K562 (cell line): Measurements from ENCODE around the gene GKAP1. TPM values are rescaled to one million over a fixed set of nuclear protein-coding genes. Genes with fewer than 3 reads are reported as not detected.

Experiments used
- ATAC-seq: fragments of 200-7000 bp; cut with Tn5 transposase; 3 replicates; pipeline ENCODE4 v1.9.1; 2020; ENCODE audit warnings: moderate library complexity
- BruUV-seq: library from RNA; stranded (reverse); fragments of 400-500 nt; replicated peaks from 2 replicates; lab custom pipeline; 2021; lab: Mats Ljungman, UMichigan
- CTCF ChIA-PET: fragments of 300-600 bp; formaldehyde crosslinking; extraction: SDS; loops from one replicate; lab custom pipeline; 2021; ENCODE audit warnings: low intra/inter-chr PET ratio; lab: Yijun Ruan, JAX
- POLR2A ChIA-PET: fragments of 300-600, 350-650 bp; sonication (Branson Sonifier 250); formaldehyde crosslinking; extraction: SDS; loops from one replicate; lab custom pipeline; 2021; ENCODE audit warnings: antibody characterized with exemption, inconsistent platforms; lab: Yijun Ruan, JAX
- DNase-seq, 4 experiments: peaks; one replicate each; pipeline versions ENCODE4 v3.0.0 to v3.0.0-alpha.2; 2011 to 2018; ENCODE audit warnings: low spot score in 3 of 4, mixed read lengths in 3 of 4; ENCODE audit errors: extremely low read depth in 1 of 4
- FAIRE-seq: peaks from 2 replicates; lab custom pipeline; 2011; peaks lifted over from hg19 to GRCh38; lab: Jason Lieb, UNC
- H2AFZ ChIP-seq: 2 replicates; pipeline ENCODE4 v1.6.0; 2011; ENCODE audit warnings: low read depth, low read length, control low read depth, inconsistent platforms
- H3K27ac ChIP-seq: fragments of 200-600 bp; 3 replicates; pipeline ENCODE4 v1.8.0; 2011; ENCODE audit warnings: low read depth, mild to moderate bottlenecking, control low read depth, inconsistent platforms, low read length, moderate library complexity, mixed read lengths; ENCODE audit errors: extremely low read depth
- H3K27me3 ChIP-seq, 2 experiments: fragments of 300-600 bp in 1 of 2; 2 replicates in 1 of 2; 3 replicates in 1 of 2; pipeline versions ENCODE4 v1.6.0 to v1.8.0; 2011; ENCODE audit warnings: inconsistent platforms in 2 of 2, low read length in 2 of 2, mild to moderate bottlenecking in 1 of 2, mixed read lengths in 1 of 2, moderate library complexity in 1 of 2; ENCODE audit not compliant: control insufficient read depth in 2 of 2, insufficient read depth in 2 of 2
- H3K36me3 ChIP-seq: fragments of 300-600 bp; 3 replicates; pipeline ENCODE4 v1.8.0; 2011; ENCODE audit warnings: mild to moderate bottlenecking, low read length, inconsistent platforms; ENCODE audit not compliant: control insufficient read depth, insufficient read depth
- H3K4me1 ChIP-seq, 2 experiments: fragments of 200-600 bp in 1 of 2; replicated peaks in 1 of 2; 2 replicates in 1 of 2; 3 replicates in 1 of 2; pipeline versions ENCODE4 v1.5.1 to v1.8.0; 2011; ENCODE audit warnings: inconsistent platforms in 2 of 2, low read length in 2 of 2, mild to moderate bottlenecking in 1 of 2, mixed read lengths in 1 of 2, moderate library complexity in 1 of 2; ENCODE audit not compliant: control insufficient read depth in 2 of 2, insufficient read depth in 2 of 2
- H3K4me2 ChIP-seq: 2 replicates; pipeline ENCODE4 v1.6.1; 2011; ENCODE audit warnings: low read length, control low read depth, inconsistent platforms, mixed read lengths; ENCODE audit not compliant: insufficient read depth
- H3K4me3 ChIP-seq: fragments of 200-600 bp; sonication (generic), shearing (Covaris generic); 2 replicates; pipeline ENCODE4 v1.5.1; 2016; ENCODE audit warnings: control low read depth, inconsistent platforms
- H3K79me2 ChIP-seq: fragments of 200-600 bp; 3 replicates; pipeline ENCODE4 v1.8.0; 2011; ENCODE audit warnings: low read length, inconsistent platforms; ENCODE audit not compliant: control insufficient read depth, insufficient read depth
- H3K9ac ChIP-seq, 2 experiments: 2 replicates each; pipeline versions ENCODE4 v1.6.0 to v1.6.1; 2011; ENCODE audit warnings: low read depth in 2 of 2, low read length in 2 of 2, control low read depth in 1 of 2, inconsistent platforms in 1 of 2, mild to moderate bottlenecking in 1 of 2, mixed read lengths in 1 of 2; ENCODE audit not compliant: insufficient read depth in 1 of 2
- H3K9me1 ChIP-seq: one replicate; pipeline ENCODE4 v1.6.0; 2011; ENCODE audit warnings: inconsistent platforms, mild to moderate bottlenecking, low read length, moderate library complexity; ENCODE audit not compliant: control insufficient read depth, insufficient read depth
- H3K9me3 ChIP-seq: replicated peaks from 2 replicates; pipeline ENCODE4 v1.5.1; 2011; ENCODE audit warnings: low read depth, low read length, inconsistent platforms; ENCODE audit not compliant: control insufficient read depth, insufficient read depth
- H4K20me1 ChIP-seq: replicated peaks from 2 replicates; pipeline ENCODE4 v1.6.1; 2011; ENCODE audit warnings: low read length, inconsistent platforms, mixed read lengths; ENCODE audit not compliant: control insufficient read depth, insufficient read depth
- CEBPB ChIP-seq: fragments of 450-650 bp; IDR thresholded peaks from 2 replicates; pipeline ENCODE4 v1.6.1; 2016; ENCODE audit warnings: missing genetic modification characterization, missing compliant biosample characterization
- CEBPG ChIP-seq, 3 experiments: fragments of 200-800 bp in 1 of 3; sonication (Bioruptor generic) in 1 of 3; sonication (generic) in 1 of 3; formaldehyde crosslinking in 1 of 3; IDR thresholded peaks in 2 of 3; conservative IDR thresholded peaks in 1 of 3; 2 replicates each; pipeline versions ENCODE4 v1.6.1 to v1.8.0; 2016 to 2022; ENCODE audit warnings: missing compliant biosample characterization in 2 of 3, missing genetic modification characterization in 2 of 3, mild to moderate bottlenecking in 1 of 3, missing genetic modification reagents in 1 of 3
- HINFP ChIP-seq: fragments of 450-650 bp; conservative IDR thresholded peaks from 2 replicates; pipeline ENCODE4 v1.6.1; 2016; ENCODE audit warnings: missing genetic modification characterization, low read depth, mild to moderate bottlenecking, control low read depth, missing compliant biosample characterization
- KAT2B ChIP-seq: IDR thresholded peaks from one replicate; pipeline ENCODE4 v1.6.1; 2012; ENCODE audit warnings: low read depth, mild to moderate bottlenecking, control low read depth, inconsistent platforms, low read length, moderate library complexity
- ZNF121 ChIP-seq: sonication (generic); formaldehyde crosslinking; conservative IDR thresholded peaks from 2 replicates; pipeline ENCODE4 v1.8.0; 2022; ENCODE audit warnings: missing genetic modification reagents
- ZNF407 ChIP-seq: fragments of 450-650 bp; IDR thresholded peaks from 2 replicates; pipeline ENCODE4 v1.6.1; 2016; ENCODE audit warnings: low read depth
- ZNF584 ChIP-seq: fragments of 200-800 bp; sonication (Bioruptor generic); IDR thresholded peaks from 2 replicates; pipeline ENCODE4 v1.6.1; 2016; ENCODE audit warnings: low read depth, mild to moderate bottlenecking, missing genetic modification characterization, missing compliant biosample characterization
- WGBS: fragments of 100-300 bp; shearing (Covaris generic); methylation state at CpG from one replicate; pipeline ENCODE4 v1.1.6; 2016; ENCODE audit warnings: low coverage, mixed read lengths; ENCODE audit not compliant: insufficient coverage; ENCODE audit errors: missing lambda C conversion rate; 5-methylcytosine and 5-hydroxymethylcytosine counted together
- in situ Hi-C: fragments of 300-500 bp; cut with MboI; formaldehyde crosslinking; loops from 4 replicates; pipeline ENCODE4 v1.15.0; 2018; ENCODE audit warnings: inconsistent platforms, mixed read lengths
- intact Hi-C: fragments of 100-400 bp; cut with micrococcal nuclease; formaldehyde crosslinking; loops from 2 replicates; pipeline ENCODE4 v1.14.2; 2022
- polyA plus RNA-seq, 8 experiments: library from polyadenylated mRNA; depleted of rRNA in 4 of 8; stranded (reverse) in 5 of 8; unstranded in 3 of 8; fragments of >200 nt; fragmentation: Nextera tagmentation in 2 of 8; fragmentation: Illumina TruSeq in 1 of 8; extraction: Ambion mirVana in 2 of 8; extraction: Trizol in 1 of 8; gene quantifications; 2 replicates each; pipeline versions ENCODE4 v1.2.1 to v1.2.3, GENCODE V29; 2011 to 2014; ENCODE audit warnings: inconsistent platforms in 1 of 8, missing spikeins in 1 of 8
- total RNA-seq, 7 experiments: library from RNA; depleted of rRNA in 6 of 7; stranded (reverse); fragments of >200 nt in 6 of 7; fragmentation: Illumina TruSeq in 2 of 7; extraction: Trizol in 2 of 7; gene quantifications; 2 replicates each; pipeline versions ENCODE4 v1.2.1 to v1.2.3, GENCODE V29; 2011 to 2021; ENCODE audit warnings: low replicate concordance in 1 of 7

GKAP1 gene
- total and polyA plus RNA-seq, 9 of the 15 experiments (the other 6 are each of a cell fraction or from before 2014, with no cell fraction given): 1.0 to 3.8 (median 2.7) TPM

GRCh38 chr9:83714329-83714728, 103.2 kb downstream of the GKAP1 start:
- CTCF ChIA-PET: interaction anchor here (0.6 kb wide), 1 partner anchor 65 kb away, joined by 3 read pairs; no protein-coding TSS in a partner anchor
- POLR2A ChIA-PET: no interaction called here
- no peak for TF ChIP-seq ZNF407
- no peak for TF ChIP-seq HINFP
- no peak for TF ChIP-seq ZNF584 (CRISPR knock-in tag)
- TF ChIP-seq CEBPB (tag): peak; percentile 51; the same call in 1 of the 2 replicates
- TF ChIP-seq ZNF121: no peak
- no peak for TF ChIP-seq KAT2B
- TF ChIP-seq CEBPG (CRISPR knock-in tag; IDR thresholded peaks at IDR 0.05): no peak
- 0 out of 4 replicates have a peak, but pooled peaks of 1 of the 2 experiments have one; percentile 28 for TF ChIP-seq CEBPG (tag; conservative IDR thresholded peaks at IDR 0.05 in 1 of 2, IDR thresholded peaks at IDR 0.05 in 1 of 2)

More at GRCh38 chr9:83714329-83714728, 103.2 kb downstream of the GKAP1 start:
- in situ Hi-C loops (no loop called here), intact Hi-C loops (no loop called here)
- no peaks in the 10 kb centered on the region for H3K27me3 ChIP-seq
- no peak overlapping the region for H3K27ac ChIP-seq
- H3K79me2 ChIP-seq: no peaks in the 10 kb centered on the region
- no peaks in the 10 kb centered on the region for H3K9me1 ChIP-seq
- DNase-seq (peak in 2 of 4 experiments; percentile 12 to 18), FAIRE-seq (no peak), ATAC-seq (no peak)
- no peaks in the 10 kb centered on the region for H3K36me3 ChIP-seq
- BruUV-seq: no TSS peak
- no peak overlapping the region for H3K9ac ChIP-seq
- H2AFZ ChIP-seq: no peak overlapping the region
- H3K9me3 ChIP-seq: no peaks in the 10 kb centered on the region
- H3K4me1 ChIP-seq: no peaks in the 10 kb centered on the region; a peak in 1 of 5 replicates
- no peak overlapping the region for H3K4me2 ChIP-seq
- no peak overlapping the region for H3K4me3 ChIP-seq
- 25% methylated on average over 3 of the region's 3 CpGs for WGBS
- H4K20me1 ChIP-seq: no peaks in the 10 kb centered on the region
